ENCODE data around the gene KIF4A. TPM values are rescaled to one million over a fixed set of nuclear protein-coding genes. Genes with fewer than 3 reads are reported as not detected.

The KIF4A gene
- total RNA-seq, 2 donors from 2014 or later = 27.6 to 40.6 TPM

GRCh38 chrX:70456256-70456655 lies 166.4 kb downstream of the KIF4A start:
- Mint-ChIP-seq H3K4me1 (peaks cover 13% of the 10 kb centered on the region), H3K27ac (no peak overlapping the region), H3K9me3 (peaks cover 57% of the 10 kb centered on the region), H3K27me3 (ENCODE audit: insufficient read depth) (no peaks in the 10 kb centered on the region), H3K4me3 (peak overlapping the region; percentile 85), H3K36me3 (ENCODE audit: low read depth) (peaks cover 19% of the 10 kb centered on the region)
- 11% methylated on average over 2 of the region's 2 CpGs; no CpG with 5 or more reads in 1 of the 2 experiments for WGBS, 2 experiments (ENCODE audit: insufficient coverage in 1 of 2, insufficient read length in 1 of 2)
- Histone ChIP-seq H3K9me3 (ENCODE audit: control insufficient read depth, low read length) (no peaks in the 10 kb centered on the region), H3K4me3 (ENCODE audit: low read length) (peak overlapping the region; percentile 91), H3K27ac (ENCODE audit: low read depth, low read length) (no peak overlapping the region), H3K27me3 (ENCODE audit: control insufficient read depth, insufficient read depth, low read length, poor library complexity, severe bottlenecking) (no peaks in the 10 kb centered on the region), H3K9ac (ENCODE audit: extremely low read depth, low read length, poor library complexity, severe bottlenecking) (peak overlapping the region; percentile 94), H3K4me1 (ENCODE audit: control insufficient read depth, insufficient read depth, low read length) (no peaks in the 10 kb centered on the region), H3K36me3 (ENCODE audit: control insufficient read depth, insufficient read depth, low read length) (peaks cover 19% of the 10 kb centered on the region)
- TF ChIP-seq, protein P1, sequence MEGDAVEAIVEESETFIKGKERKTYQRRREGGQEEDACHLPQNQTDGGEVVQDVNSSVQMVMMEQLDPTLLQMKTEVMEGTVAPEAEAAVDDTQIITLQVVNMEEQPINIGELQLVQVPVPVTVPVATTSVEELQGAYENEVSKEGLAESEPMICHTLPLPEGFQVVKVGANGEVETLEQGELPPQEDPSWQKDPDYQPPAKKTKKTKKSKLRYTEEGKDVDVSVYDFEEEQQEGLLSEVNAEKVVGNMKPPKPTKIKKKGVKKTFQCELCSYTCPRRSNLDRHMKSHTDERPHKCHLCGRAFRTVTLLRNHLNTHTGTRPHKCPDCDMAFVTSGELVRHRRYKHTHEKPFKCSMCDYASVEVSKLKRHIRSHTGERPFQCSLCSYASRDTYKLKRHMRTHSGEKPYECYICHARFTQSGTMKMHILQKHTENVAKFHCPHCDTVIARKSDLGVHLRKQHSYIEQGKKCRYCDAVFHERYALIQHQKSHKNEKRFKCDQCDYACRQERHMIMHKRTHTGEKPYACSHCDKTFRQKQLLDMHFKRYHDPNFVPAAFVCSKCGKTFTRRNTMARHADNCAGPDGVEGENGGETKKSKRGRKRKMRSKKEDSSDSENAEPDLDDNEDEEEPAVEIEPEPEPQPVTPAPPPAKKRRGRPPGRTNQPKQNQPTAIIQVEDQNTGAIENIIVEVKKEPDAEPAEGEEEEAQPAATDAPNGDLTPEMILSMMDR (conservative IDR thresholded peaks at IDR 0.05) = no peak
- no peak for DNase-seq

DNA sequence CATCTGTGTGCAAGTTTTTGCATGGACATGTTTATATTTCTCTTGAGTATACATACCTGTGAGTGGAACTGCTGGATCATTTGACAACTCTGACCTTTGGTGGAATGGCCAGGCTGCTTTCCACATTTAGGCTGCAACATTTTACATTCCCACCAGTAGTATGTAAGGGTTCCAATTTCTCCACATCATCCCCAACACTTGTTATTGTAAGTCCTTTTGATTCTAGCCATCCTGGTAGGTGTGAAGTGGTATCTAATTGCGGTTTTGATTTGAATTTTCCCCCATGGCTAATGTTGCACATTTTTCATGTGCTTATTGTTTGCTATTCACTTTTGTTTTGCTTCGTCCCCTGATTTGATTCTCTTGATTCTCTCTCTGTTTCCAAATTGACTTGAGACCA lies 171.1 kb downstream of the KIF4A start:
- Mint-ChIP-seq H3K27ac (no peak overlapping the region), H3K36me3 (ENCODE audit: low read depth) (peaks cover 30% of the 10 kb centered on the region), H3K4me1 (peaks cover 13% of the 10 kb centered on the region), H3K9me3 (peaks cover 38% of the 10 kb centered on the region), H3K4me3 (no peak overlapping the region), H3K27me3 (ENCODE audit: insufficient read depth) (no peaks in the 10 kb centered on the region)
- Histone ChIP-seq H3K36me3 (ENCODE audit: control insufficient read depth, insufficient read depth, low read length) (peaks cover 19% of the 10 kb centered on the region), H3K4me1 (ENCODE audit: control insufficient read depth, insufficient read depth, low read length) (no peaks in the 10 kb centered on the region), H3K9ac (ENCODE audit: extremely low read depth, low read length, poor library complexity, severe bottlenecking) (no peak overlapping the region), H3K4me3 (ENCODE audit: low read length) (peak overlapping the region; percentile 45), H3K9me3 (ENCODE audit: control insufficient read depth, low read length) (no peaks in the 10 kb centered on the region), H3K27ac (ENCODE audit: low read depth, low read length) (no peak overlapping the region), H3K27me3 (ENCODE audit: control insufficient read depth, insufficient read depth, low read length, poor library complexity, severe bottlenecking) (no peaks in the 10 kb centered on the region)
- 74% methylated on average over 2 of the region's 2 CpGs; no CpG with 5 or more reads in 1 of the 2 experiments for WGBS, 2 experiments (ENCODE audit: insufficient coverage in 1 of 2, insufficient read length in 1 of 2)
- TF ChIP-seq, protein P1 (conservative IDR thresholded peaks at IDR 0.05) = no peak
- DNase-seq = no peak

- Mint-ChIP-seq H3K27me3 (ENCODE audit: insufficient read depth) (no peaks in the 10 kb centered on the region), H3K9me3 (peaks cover 35% of the 10 kb centered on the region), H3K4me3 (no peak overlapping the region), H3K36me3 (ENCODE audit: low read depth) (peaks cover 29% of the 10 kb centered on the region), H3K27ac (no peak overlapping the region), H3K4me1 (peaks cover 6% of the 10 kb centered on the region)
- Histone ChIP-seq H3K4me3 (ENCODE audit: low read length) (no peak overlapping the region), H3K27ac (ENCODE audit: low read depth, low read length) (no peak overlapping the region), H3K9me3 (ENCODE audit: control insufficient read depth, low read length) (no peaks in the 10 kb centered on the region), H3K36me3 (ENCODE audit: control insufficient read depth, insufficient read depth, low read length) (peaks cover 20% of the 10 kb centered on the region), H3K9ac (ENCODE audit: extremely low read depth, low read length, poor library complexity, severe bottlenecking) (no peak overlapping the region), H3K27me3 (ENCODE audit: control insufficient read depth, insufficient read depth, low read length, poor library complexity, severe bottlenecking) (no peaks in the 10 kb centered on the region), H3K4me1 (ENCODE audit: control insufficient read depth, insufficient read depth, low read length) (no peaks in the 10 kb centered on the region)
- TF ChIP-seq, protein P1 (conservative IDR thresholded peaks at IDR 0.05) = no peak
- no peak for DNase-seq
Observed at GRCh38 chrX:70464051-70464450, 174.1 kb downstream of the KIF4A start.
